GM12878 (cell line): Measurements from ENCODE around the gene ZCCHC24. TPM values are rescaled to one million over a fixed set of nuclear protein-coding genes. Genes with fewer than 3 reads are reported as not detected.

Source experiments
- ETV6 ChIP-seq, 2 experiments: fragments of 450-650 bp in 1 of 2; IDR thresholded peaks in 1 of 2; conservative IDR thresholded peaks in 1 of 2; 2 replicates each; pipeline ENCODE4 v1.6.1; 2014; ENCODE audit warnings: antibody characterized with exemption in 1 of 2, borderline replicate concordance in 1 of 2, low read depth in 1 of 2, mild to moderate bottlenecking in 1 of 2, moderate library complexity in 1 of 2
- NBN ChIP-seq: fragments of 450-650 bp; IDR thresholded peaks from 2 replicates; pipeline ENCODE4 v1.6.1; 2016
- TCF7 ChIP-seq: IDR thresholded peaks from 2 replicates; pipeline ENCODE4 v1.6.1; 2014; ENCODE audit warnings: antibody characterized with exemption, borderline replicate concordance
- polyA plus RNA-seq, 11 experiments: library from polyadenylated mRNA; depleted of rRNA in 4 of 11; unstranded in 6 of 11; stranded (reverse) in 5 of 11; fragments of >200 nt; fragmentation: Nextera tagmentation in 4 of 11; fragmentation: Illumina TruSeq in 1 of 11; extraction: Ambion mirVana in 4 of 11; extraction: Trizol in 1 of 11; gene quantifications; 1 replicate in 1 of 11; 2 replicates in 10 of 11; pipeline versions ENCODE4 v1.2.1 to v1.2.3, GENCODE V29; 2011 to 2016; ENCODE audit warnings: inconsistent platforms in 2 of 11, missing spikeins in 2 of 11, low read depth in 1 of 11
- total RNA-seq, 4 experiments: library from RNA; depleted of rRNA in 3 of 4; stranded (reverse); fragments of >200 nt in 3 of 4; fragmentation: Illumina TruSeq in 1 of 4; extraction: Trizol in 1 of 4; gene quantifications; 2 replicates each; pipeline versions ENCODE4 v1.2.1 to v1.2.3, GENCODE V29; 2013 to 2021
- TF ChIP-seq, protein P1 (sequence below): IDR thresholded peaks from 2 replicates; pipeline ENCODE4 v1.6.1; 2011; ENCODE audit warnings: mild to moderate bottlenecking, low read depth, low read length, moderate library complexity; ENCODE audit not compliant: insufficient replicate concordance
- TF ChIP-seq, protein P2 (sequence below): fragments of 450-650 bp; IDR thresholded peaks from 2 replicates; pipeline ENCODE4 v1.6.1; 2017; ENCODE audit warnings: mild to moderate bottlenecking, low read depth, inconsistent platforms; ENCODE audit not compliant: poor library complexity, severe bottlenecking
- TF ChIP-seq, protein P3 (sequence below): IDR thresholded peaks from 2 replicates; pipeline ENCODE4 v1.6.1; 2012; ENCODE audit warnings: low read depth, low read length, improper control_type of control experiment

ZCCHC24 gene
- total and polyA plus RNA-seq, 10 of the 15 experiments (the other 5 are each of a cell fraction or from before 2014, with no cell fraction given) = 0.02 to 0.62 (median 0.04) TPM; not detected in 4

- TF ChIP-seq, protein P1, sequence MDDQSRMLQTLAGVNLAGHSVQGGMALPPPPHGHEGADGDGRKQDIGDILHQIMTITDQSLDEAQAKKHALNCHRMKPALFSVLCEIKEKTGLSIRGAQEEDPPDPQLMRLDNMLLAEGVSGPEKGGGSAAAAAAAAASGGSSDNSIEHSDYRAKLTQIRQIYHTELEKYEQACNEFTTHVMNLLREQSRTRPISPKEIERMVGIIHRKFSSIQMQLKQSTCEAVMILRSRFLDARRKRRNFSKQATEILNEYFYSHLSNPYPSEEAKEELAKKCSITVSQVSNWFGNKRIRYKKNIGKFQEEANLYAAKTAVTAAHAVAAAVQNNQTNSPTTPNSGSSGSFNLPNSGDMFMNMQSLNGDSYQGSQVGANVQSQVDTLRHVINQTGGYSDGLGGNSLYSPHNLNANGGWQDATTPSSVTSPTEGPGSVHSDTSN = no peak
- TF ChIP-seq ETV6 (conservative IDR thresholded peaks at IDR 0.05 in 1 of 2, IDR thresholded peaks at IDR 0.05 in 1 of 2; ENCODE audit: borderline replicate concordance in 1 of 2, low read depth in 1 of 2) (no peak), NBN (no peak), TCF7 (no peak)
- TF ChIP-seq, protein P2, sequence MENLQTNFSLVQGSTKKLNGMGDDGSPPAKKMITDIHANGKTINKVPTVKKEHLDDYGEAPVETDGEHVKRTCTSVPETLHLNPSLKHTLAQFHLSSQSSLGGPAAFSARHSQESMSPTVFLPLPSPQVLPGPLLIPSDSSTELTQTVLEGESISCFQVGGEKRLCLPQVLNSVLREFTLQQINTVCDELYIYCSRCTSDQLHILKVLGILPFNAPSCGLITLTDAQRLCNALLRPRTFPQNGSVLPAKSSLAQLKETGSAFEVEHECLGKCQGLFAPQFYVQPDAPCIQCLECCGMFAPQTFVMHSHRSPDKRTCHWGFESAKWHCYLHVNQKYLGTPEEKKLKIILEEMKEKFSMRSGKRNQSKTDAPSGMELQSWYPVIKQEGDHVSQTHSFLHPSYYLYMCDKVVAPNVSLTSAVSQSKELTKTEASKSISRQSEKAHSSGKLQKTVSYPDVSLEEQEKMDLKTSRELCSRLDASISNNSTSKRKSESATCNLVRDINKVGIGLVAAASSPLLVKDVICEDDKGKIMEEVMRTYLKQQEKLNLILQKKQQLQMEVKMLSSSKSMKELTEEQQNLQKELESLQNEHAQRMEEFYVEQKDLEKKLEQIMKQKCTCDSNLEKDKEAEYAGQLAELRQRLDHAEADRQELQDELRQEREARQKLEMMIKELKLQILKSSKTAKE = no peak
- TF ChIP-seq, protein P3, sequence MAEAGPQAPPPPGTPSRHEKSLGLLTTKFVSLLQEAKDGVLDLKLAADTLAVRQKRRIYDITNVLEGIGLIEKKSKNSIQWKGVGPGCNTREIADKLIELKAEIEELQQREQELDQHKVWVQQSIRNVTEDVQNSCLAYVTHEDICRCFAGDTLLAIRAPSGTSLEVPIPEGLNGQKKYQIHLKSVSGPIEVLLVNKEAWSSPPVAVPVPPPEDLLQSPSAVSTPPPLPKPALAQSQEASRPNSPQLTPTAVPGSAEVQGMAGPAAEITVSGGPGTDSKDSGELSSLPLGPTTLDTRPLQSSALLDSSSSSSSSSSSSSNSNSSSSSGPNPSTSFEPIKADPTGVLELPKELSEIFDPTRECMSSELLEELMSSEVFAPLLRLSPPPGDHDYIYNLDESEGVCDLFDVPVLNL = no peak
Measured at GRCh38 chr10:79379512-79380124, 65.8 kb downstream of the ZCCHC24 start (continued).
